CD4-positive, alpha-beta T cell (primary cell): ENCODE results near the gene COP1. TPM values are rescaled to one million over a fixed set of nuclear protein-coding genes. Genes with fewer than 3 reads are reported as not detected.
A peak's percentile ranks its signal among the peaks of the same experiment; 100 is the strongest.
"Not testable (repeated sequence)": the region's sequence is repeated elsewhere in the genome, so short reads cannot be mapped to it uniquely, and the experiment has no call there.

Source experiments
- ATAC-seq: fragments of 200-7000 bp; cut with Tn5 transposase; one replicate; pipeline ENCODE4 v1.10.0; 2022; ENCODE audit warnings: mild to moderate bottlenecking; ENCODE audit not compliant: poor library complexity
- CTCF ChIA-PET: fragments of 350-600 bp; sonication (Branson Sonifier 250); formaldehyde crosslinking; loops from one replicate; lab custom pipeline; 2021; ENCODE audit warnings: antibody characterized with exemption, inconsistent platforms; lab: Charles Lee
- POLR2A ChIA-PET: fragments of 350-600 bp; sonication (Branson Sonifier 250); formaldehyde crosslinking; loops from one replicate; lab custom pipeline; 2021; ENCODE audit warnings: antibody characterized with exemption, inconsistent platforms; lab: Charles Lee
- DNase-seq, 14 experiments: peaks; one replicate each; pipeline ENCODE4 v3.0.0-alpha.2; 2013 to 2020; ENCODE audit warnings: mixed read lengths in 2 of 14
- H3K27ac ChIP-seq, 2 donors: one replicate each; pipeline versions ENCODE4 v1.5.1 to v1.7.0; 2013; ENCODE audit warnings: low read length in 2 of 2, low read depth in 1 of 2, mild to moderate bottlenecking in 1 of 2
- H3K27me3 ChIP-seq, 2 experiments: 1 replicate in 1 of 2; 2 replicates in 1 of 2; pipeline versions ENCODE4 v1.6.1 to v1.7.0; 2013; ENCODE audit warnings: low read length in 2 of 2, control low read depth in 1 of 2, mild to moderate bottlenecking in 1 of 2, moderate library complexity in 1 of 2; ENCODE audit not compliant: insufficient read depth in 2 of 2, control insufficient read depth in 1 of 2
- H3K36me3 ChIP-seq: one replicate; pipeline ENCODE4 v1.6.1; 2013; ENCODE audit warnings: low read length, control low read depth; ENCODE audit not compliant: insufficient read depth
- H3K4me1 ChIP-seq: one replicate; pipeline ENCODE4 v1.6.1; 2013; ENCODE audit warnings: low read length, control low read depth; ENCODE audit not compliant: insufficient read depth
- H3K4me3 ChIP-seq: one replicate; pipeline ENCODE4 v1.5.1; 2013; ENCODE audit warnings: mild to moderate bottlenecking, low read length, moderate library complexity
- H3K9me3 ChIP-seq, 2 experiments: 1 replicate in 1 of 2; 2 replicates in 1 of 2; pipeline versions ENCODE4 v1.6.1 to v1.7.0; 2013; ENCODE audit warnings: low read length in 2 of 2, mild to moderate bottlenecking in 2 of 2, control low read depth in 1 of 2, moderate library complexity in 1 of 2; ENCODE audit not compliant: control insufficient read depth in 1 of 2, insufficient read depth in 1 of 2
- H3K27ac Mint-ChIP-seq: one replicate; pipeline ENCODE4 v1.8.0; 2020; ENCODE audit warnings: mixed read lengths
- H3K27me3 Mint-ChIP-seq: one replicate; pipeline ENCODE4 v1.8.0; 2021; ENCODE audit warnings: mixed read lengths
- H3K36me3 Mint-ChIP-seq: one replicate; pipeline ENCODE4 v1.8.0; 2021; ENCODE audit warnings: low read depth, mixed read lengths
- H3K4me1 Mint-ChIP-seq: one replicate; pipeline ENCODE4 v1.8.0; 2021; ENCODE audit warnings: low read depth, mixed read lengths
- H3K4me3 Mint-ChIP-seq: one replicate; pipeline ENCODE4 v1.8.0; 2020; ENCODE audit warnings: mild to moderate bottlenecking, mixed read lengths
- H3K9me3 Mint-ChIP-seq: one replicate; pipeline ENCODE4 v1.8.0; 2020; ENCODE audit warnings: mixed read lengths
- CTCF ChIP-seq: fragments of 200-600 bp; IDR thresholded peaks from one replicate; pipeline ENCODE4 v1.8.0; 2022; ENCODE audit warnings: antibody characterized with exemption, mild to moderate bottlenecking
- intact Hi-C, 2 experiments: fragments of 100-400 bp; cut with DNase I in 1 of 2; cut with micrococcal nuclease in 1 of 2; formaldehyde crosslinking; loops; one replicate each; pipeline versions ENCODE4 v1.15.1 to v1.9.0; 2023 to 2025; cut with DNase I, micrococcal nuclease
- total RNA-seq, 174 experiments: library from RNA in 2 of 174; stranded (reverse) in 2 of 174; gene quantifications; one replicate each; pipeline ENCODE4 v1.2.3 and lab custom pipeline; 2021 to 2026

Gene COP1
- total RNA-seq, 2 experiments from 2014 or later: 38.6 to 42.2 TPM

DNA sequence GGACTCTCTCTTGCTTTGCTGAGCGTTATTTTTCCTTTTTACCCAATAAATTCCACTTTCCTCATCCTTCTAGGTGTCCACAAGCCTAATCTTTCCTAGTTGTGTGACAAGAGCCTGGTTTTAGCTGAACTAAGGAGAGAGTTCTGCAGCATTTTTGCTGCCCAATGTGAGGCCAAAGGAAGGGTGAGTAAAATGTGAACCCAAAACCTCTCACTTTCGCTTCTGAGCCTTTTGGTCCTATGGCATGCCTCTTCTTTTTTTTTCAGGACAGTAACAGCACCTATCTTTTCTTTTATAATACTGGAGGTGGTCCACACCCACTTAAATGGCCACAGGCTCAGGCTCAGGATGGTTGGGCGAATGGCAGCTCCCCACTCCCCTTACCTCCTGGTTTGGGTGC, 111.1 kb downstream of the COP1 start:
- H3K36me3 ChIP-seq: peaks cover 35% of the 10 kb centered on the region
- Mint-ChIP-seq H3K27ac (no peak overlapping the region), H3K27me3 (no peaks in the 10 kb centered on the region), H3K9me3 (peaks cover 5% of the 10 kb centered on the region), H3K4me1 (no peaks in the 10 kb centered on the region), H3K4me3 (no peak overlapping the region), H3K36me3 (peaks cover 91% of the 10 kb centered on the region)
- H3K4me3 ChIP-seq: no peak overlapping the region
- POLR2A ChIA-PET: no interaction called here
- no peak overlapping the region for H3K27ac ChIP-seq
- no peak for ATAC-seq
- H3K4me1 ChIP-seq: no peaks in the 10 kb centered on the region
- TF ChIP-seq CTCF: no peak
- H3K9me3 ChIP-seq: peaks cover 17 to 37% of the 10 kb centered on the region in 2 experiments
- CTCF ChIA-PET: no interaction called here
- no peak for DNase-seq
- intact Hi-C loops: no loop called here
- no peaks in the 10 kb centered on the region for H3K27me3 ChIP-seq

- peaks cover 3% of the 10 kb centered on the region for H3K9me3 Mint-ChIP-seq
- Histone ChIP-seq H3K4me3 (no peak overlapping the region), H3K9me3 (peaks cover 0 to 11% of the 10 kb centered on the region in 2 experiments), H3K4me1 (no peaks in the 10 kb centered on the region), H3K27ac (no peak overlapping the region), H3K27me3 (no peaks in the 10 kb centered on the region), H3K36me3 (peaks cover 2% of the 10 kb centered on the region)
- no peak overlapping the region for H3K27ac Mint-ChIP-seq
- CTCF ChIA-PET: no interaction called here
- H3K27me3 Mint-ChIP-seq: no peaks in the 10 kb centered on the region
- TF ChIP-seq CTCF: no peak
- H3K36me3 Mint-ChIP-seq: peaks cover 89% of the 10 kb centered on the region
- POLR2A ChIA-PET: no interaction called here
- ATAC-seq (no peak), DNase-seq (no peak)
- no peak overlapping the region for H3K4me3 Mint-ChIP-seq
- H3K4me1 Mint-ChIP-seq: peaks cover 15% of the 10 kb centered on the region
- intact Hi-C loops: no loop called here
Measured at GRCh38 chr1:176090766-176091165, 116.3 kb downstream of the COP1 start.

DNA sequence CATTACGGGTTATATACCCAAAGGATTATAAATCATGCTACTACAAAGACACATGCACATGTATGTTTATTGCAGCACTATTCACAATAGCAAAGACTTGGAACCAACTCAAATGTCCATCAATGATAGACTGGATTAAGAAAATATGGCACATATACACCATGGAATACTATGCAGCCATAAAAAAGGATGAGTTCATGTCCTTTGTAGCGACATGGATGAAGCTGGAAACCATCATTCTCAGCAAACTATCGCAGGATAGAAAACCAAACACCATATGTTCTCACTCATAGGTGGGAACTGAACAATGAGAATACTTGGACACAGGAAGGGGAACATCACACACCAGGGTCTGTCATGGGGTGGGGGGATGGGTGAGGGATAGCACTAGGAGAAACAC, 119.3 kb downstream of the COP1 start:
- peaks cover 95% of the 10 kb centered on the region for H3K36me3 Mint-ChIP-seq
- H3K27me3 ChIP-seq, DNase-seq, H3K4me3 Mint-ChIP-seq, H3K9me3 Mint-ChIP-seq, H3K4me1 ChIP-seq, ATAC-seq, H3K27ac ChIP-seq, H3K4me3 ChIP-seq, intact Hi-C loops, CTCF ChIA-PET, H3K27me3 Mint-ChIP-seq, H3K9me3 ChIP-seq, POLR2A ChIA-PET, H3K27ac Mint-ChIP-seq: not testable (repeated sequence)
- H3K36me3 ChIP-seq: peaks cover 10% of the 10 kb centered on the region
- H3K4me1 Mint-ChIP-seq: peaks cover 26% of the 10 kb centered on the region

DNA sequence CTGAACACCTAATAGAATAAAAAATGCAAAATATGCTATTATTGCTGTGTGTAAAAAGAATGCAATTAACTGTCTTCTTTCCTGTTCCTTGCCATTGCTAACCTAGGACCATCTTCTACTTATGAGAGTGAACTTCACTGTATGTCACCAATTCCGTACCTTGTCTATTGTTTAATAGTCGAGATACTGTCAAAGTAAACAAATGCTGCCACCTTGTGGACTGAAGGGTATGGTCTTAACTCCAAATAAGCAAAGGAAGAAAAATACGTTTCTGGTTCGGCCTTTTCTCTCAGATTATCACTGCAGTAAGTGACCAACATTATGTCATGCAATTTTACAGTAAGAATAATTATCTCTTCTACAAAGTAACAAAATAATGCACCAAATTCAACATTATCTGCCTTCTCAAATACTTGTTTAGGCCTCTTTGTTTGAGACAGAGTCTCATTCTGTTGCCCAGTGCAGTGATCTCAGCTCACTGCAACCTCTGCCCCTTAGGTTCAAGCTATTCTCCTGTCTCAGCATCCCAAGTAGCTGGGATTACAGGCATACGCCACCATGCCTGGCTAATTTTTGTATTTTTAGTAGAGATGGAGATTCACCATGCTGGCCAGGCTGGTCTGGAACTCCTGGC, 133.4 kb downstream of the COP1 start:
- H3K4me1 Mint-ChIP-seq: peaks cover 12% of the 10 kb centered on the region
- Histone ChIP-seq H3K27ac (no peak overlapping the region), H3K4me1 (no peaks in the 10 kb centered on the region), H3K27me3 (no peaks in the 10 kb centered on the region), H3K36me3 (peaks cover 40% of the 10 kb centered on the region), H3K9me3 (peaks cover 5 to 16% of the 10 kb centered on the region in 2 experiments), H3K4me3 (no peak overlapping the region)
- peaks cover 80% of the 10 kb centered on the region for H3K36me3 Mint-ChIP-seq
- POLR2A ChIA-PET: no interaction called here
- H3K4me3 Mint-ChIP-seq: no peak overlapping the region
- ATAC-seq (no peak), DNase-seq (peak in 6 of 14 experiments; percentile 4 to 65 (median 48))
- intact Hi-C loops: loop anchor here (1.0 to 5.0 kb wide), 3 partner anchors 754 to 921 kb away; no protein-coding TSS in a partner anchor
- peaks cover 11% of the 10 kb centered on the region for H3K9me3 Mint-ChIP-seq
- no peaks in the 10 kb centered on the region for H3K27me3 Mint-ChIP-seq
- CTCF ChIA-PET: interaction anchor here (1.0 kb wide), 1 partner anchor 919 kb away, joined by 4 read pairs; no protein-coding TSS in a partner anchor
- no peak overlapping the region for H3K27ac Mint-ChIP-seq
- TF ChIP-seq CTCF: peak; percentile 64
